Liver (tissue), 9 donors: ENCODE data around the gene EPB41L4A. TPM values are rescaled to one million over a fixed set of nuclear protein-coding genes. Genes with fewer than 3 reads are reported as not detected.

Experiments used
- DNase-seq: peaks from one replicate; pipeline ENCODE4 v3.0.0-alpha.2; 2017; ENCODE audit warnings: low spot score
- H3K27ac ChIP-seq, 2 donors: one replicate each; pipeline ENCODE4 v1.7.0; 2013; ENCODE audit warnings: inconsistent platforms in 2 of 2, low read length in 2 of 2, control low read depth in 1 of 2, low read depth in 1 of 2, mild to moderate bottlenecking in 1 of 2
- H3K27me3 ChIP-seq, 4 donors: one replicate each; pipeline versions ENCODE4 v1.6.1 to v1.7.0; 2013; ENCODE audit warnings: low read length in 3 of 4, inconsistent platforms in 1 of 4, mild to moderate bottlenecking in 1 of 4, moderate library complexity in 1 of 4; ENCODE audit not compliant: control insufficient read depth in 4 of 4, insufficient read depth in 4 of 4
- H3K36me3 ChIP-seq, 4 donors: one replicate each; pipeline versions ENCODE4 v1.6.1 to v1.7.0; 2013; ENCODE audit warnings: low read length in 3 of 4, mild to moderate bottlenecking in 3 of 4, low read depth in 1 of 4, moderate library complexity in 1 of 4; ENCODE audit not compliant: control insufficient read depth in 4 of 4, insufficient read depth in 3 of 4
- H3K4me1 ChIP-seq, 4 donors: one replicate each; pipeline versions ENCODE4 v1.6.1 to v1.7.0; 2013; ENCODE audit warnings: low read length in 3 of 4, mild to moderate bottlenecking in 3 of 4, moderate library complexity in 1 of 4; ENCODE audit not compliant: control insufficient read depth in 4 of 4, insufficient read depth in 4 of 4
- H3K4me3 ChIP-seq, 3 donors: one replicate each; pipeline versions ENCODE4 v1.6.1 to v1.7.0; 2013; ENCODE audit warnings: low read length in 3 of 3, control low read depth in 1 of 3, low read depth in 1 of 3, mild to moderate bottlenecking in 1 of 3
- H3K9ac ChIP-seq, 2 donors: one replicate each; pipeline ENCODE4 v1.7.0; 2013; ENCODE audit warnings: low read length in 2 of 2, mild to moderate bottlenecking in 2 of 2, moderate library complexity in 2 of 2, control low read depth in 1 of 2, low read depth in 1 of 2
- H3K9me3 ChIP-seq, 4 donors: one replicate each; pipeline versions ENCODE4 v1.6.1 to v1.7.0; 2013; ENCODE audit warnings: low read length in 3 of 4; ENCODE audit not compliant: control insufficient read depth in 4 of 4
- GABPA ChIP-seq, 2 donors: IDR thresholded peaks in 1 of 2; conservative IDR thresholded peaks in 1 of 2; 2 replicates each; pipeline ENCODE4 v1.6.1; 2016; ENCODE audit warnings: antibody characterized with exemption in 2 of 2, mild to moderate bottlenecking in 1 of 2, moderate library complexity in 1 of 2
- HNF4G ChIP-seq: IDR thresholded peaks from 2 replicates; pipeline ENCODE4 v1.6.1; 2016; ENCODE audit warnings: antibody characterized with exemption
- JUND ChIP-seq, 2 donors: IDR thresholded peaks; 2 replicates each; pipeline ENCODE4 v1.6.1; 2016; ENCODE audit warnings: antibody characterized with exemption in 2 of 2
- NR2F2 ChIP-seq: IDR thresholded peaks from 2 replicates; pipeline ENCODE4 v1.6.1; 2016; ENCODE audit warnings: antibody characterized with exemption
- RAD21 ChIP-seq, 2 donors: IDR thresholded peaks; 2 replicates each; pipeline ENCODE4 v1.6.1; 2016; ENCODE audit warnings: antibody characterized with exemption in 2 of 2, mild to moderate bottlenecking in 2 of 2
- RXRA ChIP-seq, 2 donors: IDR thresholded peaks; 2 replicates each; pipeline ENCODE4 v1.6.1; 2017 to 2018; ENCODE audit warnings: antibody characterized with exemption in 2 of 2, mild to moderate bottlenecking in 1 of 2
- SP1 ChIP-seq: IDR thresholded peaks from 2 replicates; pipeline ENCODE4 v1.6.1; 2018; ENCODE audit warnings: antibody characterized with exemption, mild to moderate bottlenecking
- TAF1 ChIP-seq: conservative IDR thresholded peaks from 2 replicates; pipeline ENCODE4 v1.6.1; 2016; ENCODE audit warnings: antibody characterized with exemption, mild to moderate bottlenecking
- YY1 ChIP-seq: IDR thresholded peaks from 2 replicates; pipeline ENCODE4 v1.6.1; 2016; ENCODE audit warnings: antibody characterized with exemption, mild to moderate bottlenecking
- WGBS: extraction: QIAGEN DNeasy Blood & Tissue Kit; methylation state at CpG from one replicate; pipeline ENCODE4 v1.1.7; 2013; 5-methylcytosine and 5-hydroxymethylcytosine counted together
- polyA plus RNA-seq, 2 donors: library from polyadenylated mRNA; stranded (reverse) in 1 of 2; unstranded in 1 of 2; fragments of 200-250 nt in 1 of 2; fragments of >200 nt in 1 of 2; fragmentation: Nextera tagmentation in 1 of 2; extraction: Ambion mirVana in 1 of 2; gene quantifications; one replicate each; pipeline versions ENCODE4 v1.2.1 to v1.2.3, GENCODE V29; 2013 to 2015
- total RNA-seq, 2 donors: library from RNA; depleted of rRNA; stranded (reverse); fragments of >200 nt; gene quantifications; one replicate each; pipeline ENCODE4 v1.2.3, GENCODE V29; 2014
- TF ChIP-seq, protein P1 (sequence below): IDR thresholded peaks from 2 replicates; pipeline ENCODE4 v1.6.1; 2016; ENCODE audit warnings: antibody characterized with exemption
- TF ChIP-seq, protein P2 (sequence below): fragments of 150-350 bp; IDR thresholded peaks from 2 replicates; pipeline ENCODE4 v1.5.1; 2017; ENCODE audit warnings: improper control_type of control experiment, low read depth, low read length; ENCODE audit not compliant: missing input control
- TF ChIP-seq, protein P3 (sequence below): IDR thresholded peaks from 2 replicates; pipeline ENCODE4 v1.6.1; 2016; ENCODE audit warnings: antibody characterized with exemption
- donor health status: healthy.
- donor health status: healthy.
- donor health status: healthy.
- donor health status: healthy.
- donor health status: healthy.

Gene EPB41L4A
- total and polyA plus RNA-seq, 4 donors = 1.1 to 8.0 (median 3.9) TPM

- 68% methylated on average over 4 of the region's 4 CpGs for whole genome bisulfite sequencing
- DNase-seq = no peak
- Histone ChIP-seq H3K36me3 (no peaks in the 10 kb centered on the region), H3K4me3 (no peak overlapping the region), H3K27ac (no peak overlapping the region), H3K4me1 (no peaks in the 10 kb centered on the region), H3K27me3 (no peaks in the 10 kb centered on the region), H3K9ac (no peak overlapping the region), H3K9me3 (no peaks in the 10 kb centered on the region)
- TF ChIP-seq RAD21 (IDR thresholded peaks at IDR 0.05) (peak; percentile 42 to 67), YY1 (no peak)
- TF ChIP-seq, protein P1, sequence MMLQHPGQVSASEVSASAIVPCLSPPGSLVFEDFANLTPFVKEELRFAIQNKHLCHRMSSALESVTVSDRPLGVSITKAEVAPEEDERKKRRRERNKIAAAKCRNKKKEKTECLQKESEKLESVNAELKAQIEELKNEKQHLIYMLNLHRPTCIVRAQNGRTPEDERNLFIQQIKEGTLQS = no peak
- TF ChIP-seq, protein P2, sequence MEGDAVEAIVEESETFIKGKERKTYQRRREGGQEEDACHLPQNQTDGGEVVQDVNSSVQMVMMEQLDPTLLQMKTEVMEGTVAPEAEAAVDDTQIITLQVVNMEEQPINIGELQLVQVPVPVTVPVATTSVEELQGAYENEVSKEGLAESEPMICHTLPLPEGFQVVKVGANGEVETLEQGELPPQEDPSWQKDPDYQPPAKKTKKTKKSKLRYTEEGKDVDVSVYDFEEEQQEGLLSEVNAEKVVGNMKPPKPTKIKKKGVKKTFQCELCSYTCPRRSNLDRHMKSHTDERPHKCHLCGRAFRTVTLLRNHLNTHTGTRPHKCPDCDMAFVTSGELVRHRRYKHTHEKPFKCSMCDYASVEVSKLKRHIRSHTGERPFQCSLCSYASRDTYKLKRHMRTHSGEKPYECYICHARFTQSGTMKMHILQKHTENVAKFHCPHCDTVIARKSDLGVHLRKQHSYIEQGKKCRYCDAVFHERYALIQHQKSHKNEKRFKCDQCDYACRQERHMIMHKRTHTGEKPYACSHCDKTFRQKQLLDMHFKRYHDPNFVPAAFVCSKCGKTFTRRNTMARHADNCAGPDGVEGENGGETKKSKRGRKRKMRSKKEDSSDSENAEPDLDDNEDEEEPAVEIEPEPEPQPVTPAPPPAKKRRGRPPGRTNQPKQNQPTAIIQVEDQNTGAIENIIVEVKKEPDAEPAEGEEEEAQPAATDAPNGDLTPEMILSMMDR = peak; percentile 43
These were observed 232.6 kb downstream of the EPB41L4A start for GRCh38 chr5:112186401-112186990.

DNA sequence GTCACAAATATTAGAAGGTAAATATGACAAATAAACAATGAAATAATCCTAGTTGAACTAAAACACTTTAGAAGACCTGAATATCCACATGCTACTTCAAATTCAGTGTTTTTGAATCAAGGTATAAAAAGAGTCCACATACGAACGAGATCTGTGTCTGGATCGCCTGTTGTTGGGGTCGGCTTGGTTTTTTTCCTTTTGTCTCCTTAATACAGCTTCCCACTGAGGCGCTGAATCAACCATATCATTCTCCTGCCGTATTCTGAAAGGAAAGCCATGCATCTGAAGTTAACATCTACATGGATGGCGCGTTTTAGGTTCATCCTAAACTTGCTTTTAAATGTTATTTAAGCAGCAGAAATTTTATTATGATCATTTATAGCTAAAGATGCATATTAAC, 235.2 kb downstream of the EPB41L4A start:
- Histone ChIP-seq H3K4me1 (no peaks in the 10 kb centered on the region), H3K9ac (no peak overlapping the region), H3K9me3 (no peaks in the 10 kb centered on the region), H3K27ac (no peak overlapping the region), H3K36me3 (no peaks in the 10 kb centered on the region), H3K4me3 (no peak overlapping the region), H3K27me3 (no peaks in the 10 kb centered on the region)
- no peak for DNase-seq
- 86% methylated on average over 8 of the region's 8 CpGs for WGBS
- TF ChIP-seq, protein P1 = no peak
- TF ChIP-seq, protein P2 = no peak
- TF ChIP-seq, protein P3, sequence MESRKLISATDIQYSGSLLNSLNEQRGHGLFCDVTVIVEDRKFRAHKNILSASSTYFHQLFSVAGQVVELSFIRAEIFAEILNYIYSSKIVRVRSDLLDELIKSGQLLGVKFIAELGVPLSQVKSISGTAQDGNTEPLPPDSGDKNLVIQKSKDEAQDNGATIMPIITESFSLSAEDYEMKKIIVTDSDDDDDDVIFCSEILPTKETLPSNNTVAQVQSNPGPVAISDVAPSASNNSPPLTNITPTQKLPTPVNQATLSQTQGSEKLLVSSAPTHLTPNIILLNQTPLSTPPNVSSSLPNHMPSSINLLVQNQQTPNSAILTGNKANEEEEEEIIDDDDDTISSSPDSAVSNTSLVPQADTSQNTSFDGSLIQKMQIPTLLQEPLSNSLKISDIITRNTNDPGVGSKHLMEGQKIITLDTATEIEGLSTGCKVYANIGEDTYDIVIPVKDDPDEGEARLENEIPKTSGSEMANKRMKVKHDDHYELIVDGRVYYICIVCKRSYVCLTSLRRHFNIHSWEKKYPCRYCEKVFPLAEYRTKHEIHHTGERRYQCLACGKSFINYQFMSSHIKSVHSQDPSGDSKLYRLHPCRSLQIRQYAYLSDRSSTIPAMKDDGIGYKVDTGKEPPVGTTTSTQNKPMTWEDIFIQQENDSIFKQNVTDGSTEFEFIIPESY = no peak
- TF ChIP-seq JUND (IDR thresholded peaks at IDR 0.05) (no peak), RXRA (IDR thresholded peaks at IDR 0.05) (no peak), HNF4G (no peak), SP1 (no peak), YY1 (no peak), NR2F2 (no peak), GABPA (IDR thresholded peaks at IDR 0.05 in 1 of 2, conservative IDR thresholded peaks at IDR 0.05 in 1 of 2) (no peak), TAF1 (no peak)
